Hepatocyte (in vitro differentiated cells): ENCODE measurements around the gene KCNQ1.

Source experiments
- CTCF ChIP-seq: fragments of 200-600 bp; sonication (generic); IDR thresholded peaks from 2 replicates; pipeline ENCODE4 v1.5.1; 2016; ENCODE audit warnings: antibody characterized with exemption, mild to moderate bottlenecking; ENCODE audit not compliant: poor library complexity
- EZH2 ChIP-seq: fragments of 200-600 bp; sonication (generic); IDR thresholded peaks from 2 replicates; pipeline ENCODE4 v1.6.1; 2016; ENCODE audit warnings: antibody characterized with exemption, mild to moderate bottlenecking, borderline replicate concordance
- EZH2phosphoT487 ChIP-seq: fragments of 200-600 bp; sonication (generic); IDR thresholded peaks from one replicate; pipeline ENCODE4 v1.6.1; 2018; ENCODE audit warnings: antibody characterized with exemption, mild to moderate bottlenecking, low read depth, moderate library complexity; ENCODE audit not compliant: unreplicated experiment, severe bottlenecking

- TF ChIP-seq EZH2 (no peak), CTCF (no peak), EZH2phosphoT487 (no peak)
Observed at GRCh38 chr11:2541881-2542361, 97.1 kb downstream of the KCNQ1 start.
